Measurements from ENCODE around the gene RNF123. TPM values are rescaled to one million over a fixed set of nuclear protein-coding genes. Genes with fewer than 3 reads are reported as not detected.

RNF123 gene
- total RNA-seq, 1 experiment from 2014 or later = 12.0 TPM

DNA sequence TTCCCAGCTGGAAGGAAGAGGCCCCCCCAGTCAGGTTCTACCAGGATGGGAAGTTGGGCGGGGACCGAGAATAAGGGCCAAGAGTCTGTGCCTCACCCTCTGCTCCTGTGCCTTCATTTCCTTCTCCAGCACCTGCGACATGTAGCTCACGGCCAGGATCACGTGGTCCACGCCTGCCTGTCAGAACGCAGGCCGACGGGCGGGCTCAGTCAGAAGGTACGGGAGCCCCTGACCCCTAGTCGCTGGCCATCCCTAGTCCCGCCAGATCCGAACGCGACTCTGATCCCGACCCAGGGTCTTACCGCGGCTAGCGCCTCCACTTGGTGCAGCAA is 33.9 kb downstream of the RNF123 start:
- no peaks in the 10 kb centered on the region for H3K4me1 ChIP-seq
- H3K27ac ChIP-seq = peak overlapping the region; percentile 69
- peak in 1 of 2 experiments; percentile 34 for DNase-seq
- no peaks in the 10 kb centered on the region for H3K27me3 ChIP-seq
- H3K4me3 ChIP-seq = peak overlapping the region; percentile 77
- no peaks in the 10 kb centered on the region for H3K9me3 ChIP-seq (replicated peaks)
- H3K36me3 ChIP-seq = peaks cover 10% of the 10 kb centered on the region; the same call in 1 of the 2 replicates

GRCh38 chr3:49723628-49724551 is 34.5 kb downstream of the RNF123 start, which contains the start of gene GMPPB:
Gene GMPPB, minus strand, starts transcription at chr3:49723951. Its CDS starts 225 bp downstream, at chr3:49723726.
- no peaks in the 10 kb centered on the region for H3K4me1 ChIP-seq
- peak; percentile 94 to 96 for DNase-seq
- H3K9me3 ChIP-seq (replicated peaks) = no peaks in the 10 kb centered on the region
- H3K4me3 ChIP-seq = peak within 1 kb of the TSS; percentile 77
- H3K36me3 ChIP-seq = peaks cover 9% of the 10 kb centered on the region; the same call in 1 of the 2 replicates
- H3K27ac ChIP-seq = peak within 1 kb of the TSS; percentile 69
- H3K27me3 ChIP-seq = no peaks in the 10 kb centered on the region

GRCh38 chr3:49724586-49724985 is 35.2 kb downstream of the RNF123 start:
- no peak for DNase-seq
- no peaks in the 10 kb centered on the region for H3K27me3 ChIP-seq
- peaks cover 4% of the 10 kb centered on the region; the same call in 1 of the 2 replicates for H3K36me3 ChIP-seq
- H3K27ac ChIP-seq = peak overlapping the region; percentile 69
- H3K4me1 ChIP-seq = no peaks in the 10 kb centered on the region
- no peaks in the 10 kb centered on the region for H3K9me3 ChIP-seq (replicated peaks)
- peak overlapping the region; percentile 77 for H3K4me3 ChIP-seq

- H3K4me3 ChIP-seq = no peak overlapping the region
- H3K27me3 ChIP-seq = no peaks in the 10 kb centered on the region
- no peak overlapping the region for H3K27ac ChIP-seq
- DNase-seq = no peak
- no peaks in the 10 kb centered on the region for H3K9me3 ChIP-seq (replicated peaks)
- H3K36me3 ChIP-seq = peaks cover 2% of the 10 kb centered on the region; the same call in 1 of the 2 replicates
- H3K4me1 ChIP-seq = no peaks in the 10 kb centered on the region
Observed at GRCh38 chr3:49725906-49726681, 36.7 kb downstream of the RNF123 start.

- no peaks in the 10 kb centered on the region for H3K27me3 ChIP-seq
- H3K4me1 ChIP-seq = no peaks in the 10 kb centered on the region
- no peak overlapping the region for H3K27ac ChIP-seq
- H3K9me3 ChIP-seq (replicated peaks) = no peaks in the 10 kb centered on the region
- H3K36me3 ChIP-seq = peaks cover 7% of the 10 kb centered on the region; the same call in 1 of the 2 replicates
- no peak for DNase-seq
- no peak overlapping the region for H3K4me3 ChIP-seq
Observed at GRCh38 chr3:49727154-49727923, 38.0 kb downstream of the RNF123 start.

GRCh38 chr3:49727924-49728361 is 38.6 kb downstream of the RNF123 start:
- Histone ChIP-seq H3K4me3 (no peak overlapping the region), H3K4me1 (no peaks in the 10 kb centered on the region), H3K9me3 (replicated peaks) (no peaks in the 10 kb centered on the region), H3K27ac (no peak overlapping the region), H3K27me3 (no peaks in the 10 kb centered on the region), H3K36me3 (peaks cover 7% of the 10 kb centered on the region; the same call in 1 of the 2 replicates)
- no peak for DNase-seq

DNA sequence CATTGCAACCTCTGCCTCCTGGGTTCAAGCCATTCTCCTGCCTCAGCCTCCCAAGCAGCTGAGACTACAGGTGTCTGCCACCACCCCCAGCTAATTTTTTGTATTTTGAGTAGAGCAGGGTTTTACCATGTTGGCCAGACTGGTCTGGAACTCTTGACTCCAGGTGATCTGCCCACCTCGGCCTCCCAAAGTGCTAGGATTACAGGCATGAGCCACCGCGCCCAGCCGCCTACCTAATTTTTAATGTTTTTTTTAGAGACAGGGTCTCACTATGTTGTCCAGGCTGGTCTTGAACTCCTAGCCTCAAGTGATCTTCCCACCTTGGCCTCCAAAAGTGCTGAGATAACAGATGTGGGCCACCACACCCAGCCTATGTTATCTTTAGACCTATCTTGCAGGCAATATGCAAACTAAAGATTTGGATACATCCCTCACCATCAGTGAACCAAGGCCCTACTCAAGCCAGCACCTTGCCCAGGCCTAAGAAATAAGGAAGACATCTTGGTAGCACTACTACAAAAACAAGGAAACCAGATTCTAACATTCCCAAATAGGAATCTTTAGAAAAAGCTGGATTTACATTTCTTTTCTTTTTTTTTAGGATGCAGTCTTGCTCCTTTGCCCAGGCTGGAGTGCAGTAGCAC is 40.7 kb downstream of the RNF123 start:
- Histone ChIP-seq H3K27me3 (no peaks in the 10 kb centered on the region), H3K36me3 (peaks cover 11% of the 10 kb centered on the region; the same call in 1 of the 2 replicates), H3K4me1 (no peaks in the 10 kb centered on the region), H3K4me3 (no peak overlapping the region), H3K9me3 (replicated peaks) (no peaks in the 10 kb centered on the region), H3K27ac (no peak overlapping the region)
- no peak for DNase-seq

GRCh38 chr3:49732597-49732996 is 43.2 kb downstream of the RNF123 start:
- Histone ChIP-seq H3K36me3 (peaks cover 21% of the 10 kb centered on the region), H3K27me3 (no peaks in the 10 kb centered on the region), H3K4me1 (no peaks in the 10 kb centered on the region), H3K9me3 (replicated peaks) (no peaks in the 10 kb centered on the region), H3K27ac (no peak overlapping the region), H3K4me3 (no peak overlapping the region)
- DNase-seq = no peak

DNA sequence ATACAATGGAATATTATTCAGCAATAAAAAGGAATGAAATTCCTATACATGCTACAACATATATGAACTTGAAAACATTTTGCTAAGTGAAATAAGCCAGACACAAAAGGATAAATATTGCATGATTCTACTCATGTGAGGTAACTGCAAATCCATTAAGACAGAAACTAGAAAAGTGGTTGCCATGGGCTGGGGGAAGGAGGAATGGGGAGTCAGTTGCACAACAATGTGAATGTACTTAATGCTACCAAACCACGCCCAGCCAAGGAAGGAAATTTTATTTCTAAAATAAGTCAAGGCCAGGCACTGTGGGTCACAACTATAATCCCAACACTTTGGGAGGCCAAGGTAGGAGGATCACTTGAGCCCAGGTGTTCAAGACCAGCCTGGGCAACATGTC is 44.2 kb downstream of the RNF123 start:
- Histone ChIP-seq H3K27me3 (no peaks in the 10 kb centered on the region), H3K9me3 (replicated peaks) (no peaks in the 10 kb centered on the region), H3K4me3 (no peak overlapping the region), H3K27ac (no peak overlapping the region), H3K36me3 (peaks cover 21% of the 10 kb centered on the region), H3K4me1 (no peaks in the 10 kb centered on the region)
- DNase-seq = no peak

DNA sequence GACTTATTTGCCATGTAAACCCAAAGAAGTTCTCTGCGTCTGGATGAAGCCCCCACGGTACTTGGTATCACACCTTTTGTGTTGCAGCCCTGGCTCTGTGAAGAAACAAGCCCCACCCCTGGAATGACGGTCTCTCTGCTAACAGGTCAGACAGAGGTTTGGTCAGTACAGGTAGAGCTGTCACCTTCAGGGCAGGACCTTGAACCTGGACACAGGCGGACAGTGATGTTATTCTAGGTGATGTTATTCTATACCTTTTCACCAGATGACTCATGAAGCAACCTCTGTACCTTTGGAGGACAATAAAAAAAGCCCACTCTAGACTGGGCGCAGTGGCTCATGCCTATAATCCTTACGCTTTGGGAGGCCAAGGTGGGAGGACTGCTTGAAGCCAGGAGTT is 45.4 kb downstream of the RNF123 start:
- H3K9me3 ChIP-seq (replicated peaks) = no peaks in the 10 kb centered on the region
- no peaks in the 10 kb centered on the region for H3K27me3 ChIP-seq
- no peak for DNase-seq
- H3K36me3 ChIP-seq = peaks cover 24% of the 10 kb centered on the region
- H3K27ac ChIP-seq = no peak overlapping the region
- no peaks in the 10 kb centered on the region for H3K4me1 ChIP-seq
- H3K4me3 ChIP-seq = no peak overlapping the region

- DNase-seq = no peak
- no peak overlapping the region for H3K27ac ChIP-seq
- no peaks in the 10 kb centered on the region for H3K4me1 ChIP-seq
- no peaks in the 10 kb centered on the region for H3K9me3 ChIP-seq (replicated peaks)
- peaks cover 22% of the 10 kb centered on the region for H3K36me3 ChIP-seq
- H3K27me3 ChIP-seq = no peaks in the 10 kb centered on the region
- no peak overlapping the region for H3K4me3 ChIP-seq
Observed at GRCh38 chr3:49738067-49738713, 48.8 kb downstream of the RNF123 start.

- Histone ChIP-seq H3K36me3 (peaks cover 23% of the 10 kb centered on the region), H3K4me1 (no peaks in the 10 kb centered on the region)
Observed at GRCh38 chr3:49740427-49740826, 51.1 kb downstream of the RNF123 start.

GRCh38 chr3:49745986-49746385 is 56.6 kb downstream of the RNF123 start:
- no peak overlapping the region for H3K4me3 ChIP-seq
- no peaks in the 10 kb centered on the region for H3K9me3 ChIP-seq (replicated peaks)
- no peaks in the 10 kb centered on the region for H3K4me1 ChIP-seq
- no peak for DNase-seq
- no peak overlapping the region for H3K27ac ChIP-seq
- peaks cover 7% of the 10 kb centered on the region; the same call in 1 of the 2 replicates for H3K36me3 ChIP-seq
- no peaks in the 10 kb centered on the region for H3K27me3 ChIP-seq

More at GRCh38 chr3:49740427-49740826, 51.1 kb downstream of the RNF123 start:
- no peak overlapping the region for H3K27ac ChIP-seq
- no peak for DNase-seq
- H3K4me3 ChIP-seq = no peak overlapping the region
- no peaks in the 10 kb centered on the region for H3K27me3 ChIP-seq
- no peaks in the 10 kb centered on the region for H3K9me3 ChIP-seq (replicated peaks)
